Testis (tissue), 2 donors: ENCODE measurements around the gene RIPOR3.
"Not testable (repeated sequence)": the region's sequence is repeated elsewhere in the genome, so short reads cannot be mapped to it uniquely, and the experiment has no call there.

ENCODE experiments used
- CTCF ChIP-seq, 3 experiments: fragments of 450-650 bp in 2 of 3; fragments of 200-600 bp in 1 of 3; sonication (generic) in 1 of 3; IDR thresholded peaks; one replicate each; pipeline ENCODE4 v1.5.1; 2016 to 2019; ENCODE audit warnings: antibody characterized with exemption in 3 of 3, mild to moderate bottlenecking in 2 of 3, moderate library complexity in 1 of 3
- POLR2A ChIP-seq: fragments of 450-650 bp; IDR thresholded peaks from one replicate; pipeline ENCODE4 v1.6.1; 2017; ENCODE audit warnings: antibody characterized with exemption, mild to moderate bottlenecking, moderate library complexity

- TF ChIP-seq POLR2A; CTCF (IDR thresholded peaks at IDR 0.05): not testable (repeated sequence)
These were observed 20.3 kb downstream of the RIPOR3 start for GRCh38 chr20:50671010-50671409.
